MM.1S (cell line): ENCODE measurements around the gene TYW5.

ENCODE experiments used
- DNase-seq: peaks from one replicate; pipeline ENCODE4 v3.0.0-alpha.2; 2015
- H2AFZ ChIP-seq: fragments of 300-600 bp; sonication (generic); 2 replicates; pipeline ENCODE4 v1.6.0; 2016; ENCODE audit warnings: antibody characterized with exemption, low read length
- H3F3A ChIP-seq: fragments of 300-600 bp; sonication (generic); 2 replicates; pipeline ENCODE4 v1.6.1; 2016; ENCODE audit warnings: mild to moderate bottlenecking, antibody characterized with exemption, low read length, moderate library complexity, mixed read lengths; ENCODE audit not compliant: insufficient read depth
- H3K27ac ChIP-seq: fragments of 300-600 bp; sonication (generic); 2 replicates; pipeline ENCODE4 v1.5.1; 2016; ENCODE audit warnings: mild to moderate bottlenecking, low read length
- H3K27me3 ChIP-seq: fragments of 300-600 bp; sonication (generic); replicated peaks from 2 replicates; pipeline ENCODE4 v1.6.0; 2016; ENCODE audit warnings: low read length; ENCODE audit not compliant: insufficient read depth
- H3K36me3 ChIP-seq: fragments of 300-600 bp; sonication (generic); replicated peaks from 2 replicates; pipeline ENCODE4 v1.6.1; 2016; ENCODE audit warnings: mild to moderate bottlenecking, low read length, mixed read lengths; ENCODE audit not compliant: insufficient read depth
- H3K4me1 ChIP-seq: fragments of 300-600 bp; sonication (generic); 2 replicates; pipeline ENCODE4 v1.6.1; 2016; ENCODE audit warnings: low read length, mixed read lengths
- H3K4me2 ChIP-seq: fragments of 300-600 bp; sonication (generic); 2 replicates; pipeline ENCODE4 v1.6.0; 2016; ENCODE audit warnings: low read depth, low read length
- H3K4me3 ChIP-seq: fragments of 300-600 bp; sonication (generic); 2 replicates; pipeline ENCODE4 v1.5.1; 2016; ENCODE audit warnings: low read length, mixed read lengths
- H3K79me2 ChIP-seq: fragments of 300-600 bp; sonication (generic); 2 replicates; pipeline ENCODE4 v1.6.1; 2016; ENCODE audit warnings: mixed run types, low read length, mixed read lengths
- H3K9ac ChIP-seq: fragments of 300-600 bp; sonication (generic); 2 replicates; pipeline ENCODE4 v1.6.1; 2016; ENCODE audit warnings: low read length, mixed read lengths
- H3K9me2 ChIP-seq: fragments of 300-600 bp; sonication (generic); replicated peaks from 2 replicates; pipeline ENCODE4 v1.6.1; 2016; ENCODE audit warnings: mild to moderate bottlenecking, low read length, mixed read lengths; ENCODE audit not compliant: insufficient read depth
- H3K9me3 ChIP-seq: fragments of 300-600 bp; sonication (generic); replicated peaks from 2 replicates; pipeline ENCODE4 v1.6.1; 2016; ENCODE audit warnings: mild to moderate bottlenecking, low read length, mixed read lengths; ENCODE audit not compliant: insufficient read depth
- H4K20me1 ChIP-seq: fragments of 300-600 bp; sonication (generic); 2 replicates; pipeline ENCODE4 v1.6.1; 2016; ENCODE audit warnings: mild to moderate bottlenecking, low read length, moderate library complexity, mixed read lengths; ENCODE audit not compliant: insufficient read depth
- EZH2 ChIP-seq: fragments of 300-600 bp; sonication (generic); optimal IDR thresholded peaks from 2 replicates; pipeline ENCODE3; 2017; ENCODE audit warnings: low read depth, mild to moderate bottlenecking, antibody characterized with exemption, low read length, mixed read lengths
- EZH2phosphoT487 ChIP-seq: fragments of 300-600 bp; sonication (generic); IDR thresholded peaks from 2 replicates; pipeline ENCODE4 v1.6.1; 2018; ENCODE audit warnings: antibody characterized with exemption, low read length
- TF ChIP-seq, protein P1 (sequence below): fragments of 300-600 bp; sonication (generic); IDR thresholded peaks from 2 replicates; pipeline ENCODE4 v1.5.1; 2016; ENCODE audit warnings: antibody characterized with exemption, low read length, mixed read lengths

Gene TYW5

DNA sequence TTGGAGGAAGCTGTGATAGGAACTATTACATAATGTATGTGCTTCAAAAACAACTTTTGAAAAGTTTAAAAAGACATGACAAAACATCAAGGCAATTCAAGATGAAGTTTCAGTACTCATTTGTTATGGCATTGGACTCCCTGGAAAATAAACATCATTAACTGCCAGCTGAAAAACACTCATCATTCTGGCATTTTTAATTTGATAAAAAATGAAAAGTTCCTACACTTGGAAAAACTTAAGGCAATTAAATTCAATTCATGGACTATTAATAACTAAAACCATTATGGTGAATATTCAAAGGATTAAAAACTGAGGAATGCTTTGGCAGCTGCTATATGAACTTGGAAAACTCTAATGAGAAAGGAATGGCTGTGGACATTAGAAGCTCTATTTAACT is 8.5 kb downstream of the TYW5 start:
- H2AFZ ChIP-seq: no peak overlapping the region
- H3K4me3 ChIP-seq: no peak overlapping the region
- no peak overlapping the region for H3K4me2 ChIP-seq
- no peaks in the 10 kb centered on the region for H3K9me2 ChIP-seq
- no peak overlapping the region for H3K27ac ChIP-seq
- H3K36me3 ChIP-seq: 0 out of 2 replicates have a peak, but pooled peaks cover 4% of the 10 kb centered on the region
- H4K20me1 ChIP-seq: no peaks in the 10 kb centered on the region
- no peaks in the 10 kb centered on the region for H3F3A ChIP-seq
- TF ChIP-seq, protein P1, sequence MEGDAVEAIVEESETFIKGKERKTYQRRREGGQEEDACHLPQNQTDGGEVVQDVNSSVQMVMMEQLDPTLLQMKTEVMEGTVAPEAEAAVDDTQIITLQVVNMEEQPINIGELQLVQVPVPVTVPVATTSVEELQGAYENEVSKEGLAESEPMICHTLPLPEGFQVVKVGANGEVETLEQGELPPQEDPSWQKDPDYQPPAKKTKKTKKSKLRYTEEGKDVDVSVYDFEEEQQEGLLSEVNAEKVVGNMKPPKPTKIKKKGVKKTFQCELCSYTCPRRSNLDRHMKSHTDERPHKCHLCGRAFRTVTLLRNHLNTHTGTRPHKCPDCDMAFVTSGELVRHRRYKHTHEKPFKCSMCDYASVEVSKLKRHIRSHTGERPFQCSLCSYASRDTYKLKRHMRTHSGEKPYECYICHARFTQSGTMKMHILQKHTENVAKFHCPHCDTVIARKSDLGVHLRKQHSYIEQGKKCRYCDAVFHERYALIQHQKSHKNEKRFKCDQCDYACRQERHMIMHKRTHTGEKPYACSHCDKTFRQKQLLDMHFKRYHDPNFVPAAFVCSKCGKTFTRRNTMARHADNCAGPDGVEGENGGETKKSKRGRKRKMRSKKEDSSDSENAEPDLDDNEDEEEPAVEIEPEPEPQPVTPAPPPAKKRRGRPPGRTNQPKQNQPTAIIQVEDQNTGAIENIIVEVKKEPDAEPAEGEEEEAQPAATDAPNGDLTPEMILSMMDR: no peak
- no peak for TF ChIP-seq EZH2phosphoT487
- peaks cover 20% of the 10 kb centered on the region; the same call in 1 of the 2 replicates for H3K79me2 ChIP-seq
- H3K4me1 ChIP-seq: no peaks in the 10 kb centered on the region
- no peak for DNase-seq
- H3K27me3 ChIP-seq: no peaks in the 10 kb centered on the region
- H3K9ac ChIP-seq: no peak overlapping the region
- no peaks in the 10 kb centered on the region for H3K9me3 ChIP-seq

DNA sequence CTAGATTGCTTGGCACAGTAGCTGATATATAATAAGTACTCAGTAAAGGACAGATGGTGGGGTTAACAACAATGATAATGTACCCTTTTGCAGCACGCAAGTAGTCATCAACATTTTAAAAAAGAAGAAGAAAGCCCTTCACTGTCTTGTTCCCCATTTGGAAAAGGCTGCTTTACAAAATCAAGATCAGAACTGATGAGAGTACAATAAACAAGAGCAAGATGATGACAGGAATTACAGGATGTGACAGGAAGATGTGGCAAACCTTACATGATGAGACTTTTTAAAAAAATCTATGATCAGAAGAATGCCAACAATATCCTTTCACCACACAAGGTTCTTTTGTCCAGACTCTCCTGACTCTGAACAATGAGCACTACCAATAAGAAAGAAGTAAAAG is 9.1 kb downstream of the TYW5 start:
- Histone ChIP-seq H3K36me3 (0 out of 2 replicates have a peak, but pooled peaks cover 4% of the 10 kb centered on the region), H3K79me2 (peaks cover 20% of the 10 kb centered on the region; the same call in 1 of the 2 replicates)
- no peak for TF ChIP-seq EZH2phosphoT487
- TF ChIP-seq, protein P1: no peak
- TF ChIP-seq EZH2: no peak

DNA sequence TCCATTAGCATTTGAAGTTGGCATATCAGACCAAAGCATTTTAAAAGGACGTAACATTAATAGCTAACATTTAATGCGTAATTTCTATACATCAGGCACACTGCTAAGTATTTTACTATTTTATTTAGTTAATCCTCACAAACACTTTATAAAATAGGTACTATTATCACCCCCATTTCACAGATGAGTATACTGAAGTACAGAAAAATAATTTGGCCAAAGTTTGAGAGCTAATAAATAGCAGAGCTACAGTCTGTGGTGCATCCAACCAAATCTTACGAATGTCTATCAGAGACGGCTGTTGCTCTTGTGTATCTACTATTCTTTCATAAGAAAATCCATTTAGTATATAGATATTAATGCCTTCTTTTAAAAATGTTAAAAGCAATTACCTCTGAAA is 11.9 kb downstream of the TYW5 start:
- no peaks in the 10 kb centered on the region for H3K9me3 ChIP-seq
- H3K4me1 ChIP-seq: no peaks in the 10 kb centered on the region
- H3K79me2 ChIP-seq: 0 out of 2 replicates have a peak, but pooled peaks cover 7% of the 10 kb centered on the region
- H3K36me3 ChIP-seq: 0 out of 2 replicates have a peak, but pooled peaks cover 6% of the 10 kb centered on the region
- no peak for DNase-seq
- no peak overlapping the region for H2AFZ ChIP-seq
- H3K9me2 ChIP-seq: no peaks in the 10 kb centered on the region
- H3K27me3 ChIP-seq: no peaks in the 10 kb centered on the region
- H3K4me2 ChIP-seq: no peak overlapping the region
- H3F3A ChIP-seq: no peaks in the 10 kb centered on the region
- H3K9ac ChIP-seq: no peak overlapping the region
- TF ChIP-seq, protein P1: no peak
- no peak for TF ChIP-seq EZH2phosphoT487
- H3K27ac ChIP-seq: no peak overlapping the region
- H3K4me3 ChIP-seq: no peak overlapping the region
- no peaks in the 10 kb centered on the region for H4K20me1 ChIP-seq

More for the DNA sequence above, 9.1 kb downstream of the TYW5 start:
- H3K9me2 ChIP-seq: no peaks in the 10 kb centered on the region
- H3K4me2 ChIP-seq: no peak overlapping the region
- H3K4me1 ChIP-seq: no peaks in the 10 kb centered on the region
- no peaks in the 10 kb centered on the region for H3K9me3 ChIP-seq
- no peak overlapping the region for H3K4me3 ChIP-seq
- DNase-seq: no peak
- no peaks in the 10 kb centered on the region for H3K27me3 ChIP-seq
- H3F3A ChIP-seq: no peaks in the 10 kb centered on the region
- no peak overlapping the region for H3K9ac ChIP-seq
- H4K20me1 ChIP-seq: no peaks in the 10 kb centered on the region
- H2AFZ ChIP-seq: no peak overlapping the region
- H3K27ac ChIP-seq: no peak overlapping the region
